Measurements from ENCODE around the gene C20orf141. TPM values are rescaled to one million over a fixed set of nuclear protein-coding genes. Genes with fewer than 3 reads are reported as not detected.

C20orf141 gene
- 0.34 to 0.66 TPM (median 0.36 TPM) in 3 of 5 replicates, not detected in the others for total RNA-seq (2022; extraction: Qiagen RNA extraction; ENCODE audit: low read depth)

DNA sequence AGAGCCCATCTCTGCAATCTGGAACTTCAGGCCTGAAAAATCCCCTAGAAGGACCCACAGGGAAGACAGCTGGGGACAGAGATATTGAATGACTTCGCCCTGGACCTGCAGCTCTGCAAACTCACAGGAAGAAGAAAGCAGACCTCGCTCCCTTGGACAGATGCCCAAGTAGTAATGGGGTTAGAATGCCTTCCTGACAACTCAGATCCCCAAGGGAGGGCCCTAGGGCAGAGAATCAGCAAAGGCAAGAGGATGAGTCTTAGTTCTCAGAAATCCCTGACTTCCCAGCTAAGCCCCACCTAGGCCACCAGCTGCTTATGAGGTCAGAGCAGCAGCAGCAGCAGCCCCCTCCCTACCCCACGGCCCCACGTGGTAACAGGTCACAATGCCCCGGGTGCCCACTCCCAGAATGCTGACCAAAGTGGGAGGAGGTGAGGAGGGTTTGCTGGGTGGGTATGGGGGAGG, at the start of gene C20orf141:
C20orf141 (plus strand) TSS at position 401 of the 465 bp plus-strand sequence. CDS start 198 bp downstream, outside the sequence.

GRCh38 chr20:2800521-2801285, 14.1 kb upstream of the C20orf141 start, which contains the start of gene CPXM1:
Gene CPXM1 (minus strand): TSS chr20:2800627. CDS start chr20:2800572, 55 bp downstream.

GRCh38 chr20:2816030-2816582, 1.3 kb downstream of the C20orf141 start, which contains the start of gene TMEM239:
Gene TMEM239 (plus strand): TSS chr20:2816364. CDS start chr20:2816555, 191 bp downstream.

DNA sequence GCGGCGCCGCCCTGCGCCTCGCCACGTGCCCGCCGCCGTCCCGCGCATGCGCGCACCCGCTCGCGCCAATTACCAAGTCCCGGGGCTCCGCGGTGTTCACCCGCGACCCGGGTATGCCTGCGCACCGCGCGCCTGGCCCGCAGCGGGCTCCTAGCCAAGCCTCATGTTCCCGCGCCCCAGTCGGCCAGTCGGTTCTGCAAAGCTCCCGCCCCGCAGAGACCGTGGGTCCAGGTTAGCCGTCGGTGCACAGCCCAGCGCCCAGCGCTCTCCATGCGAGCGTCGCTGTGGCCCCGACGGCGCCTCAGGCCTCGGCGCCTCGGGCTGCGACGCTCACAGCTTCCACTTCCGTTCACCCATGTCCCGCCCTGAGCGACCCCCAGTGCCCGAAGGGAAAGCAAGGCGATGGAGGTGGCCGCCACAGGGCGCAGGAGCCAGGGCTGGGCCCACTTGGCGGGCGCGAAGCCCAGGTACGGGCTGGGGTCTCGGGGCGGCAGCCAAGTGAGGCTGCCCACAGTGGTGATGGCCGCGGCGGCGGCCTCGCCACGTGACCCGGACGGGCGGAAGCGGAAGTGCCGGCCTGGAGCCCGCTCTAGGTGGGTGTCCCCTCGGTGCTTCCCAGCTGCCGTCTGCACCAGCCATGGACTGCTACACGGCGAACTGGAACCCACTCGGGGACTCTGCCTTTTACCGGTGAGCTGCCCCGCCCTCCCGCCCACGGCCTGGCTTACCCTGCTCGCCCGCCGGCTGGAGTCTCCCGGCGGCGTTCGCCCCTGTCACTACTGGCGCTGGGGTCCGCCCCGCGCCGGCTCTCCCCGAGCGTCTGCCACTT, 25.6 kb downstream of the C20orf141 start, which contains the start of the genes PCED1A and VPS16:
PCED1A (minus strand) TSS at position 518 of the 829 bp plus-strand sequence. CDS start 743 bp downstream, outside the sequence.
VPS16 (plus strand) TSS at position 608 of the 829 bp plus-strand sequence; CDS start at position 638, 30 bp downstream.

Other genes with a start within 250 kb of the C20orf141 start
- gene NOP56, start 162.4 kb upstream of the C20orf141 start, total RNA-seq (2022; extraction: Qiagen RNA extraction; ENCODE audit: low read depth): 572 to 771 TPM (median 628 TPM) in 5 replicates
- gene IDH3B, start 150.8 kb upstream of the C20orf141 start, total RNA-seq (2022; extraction: Qiagen RNA extraction; ENCODE audit: low read depth): 122 to 135 TPM (median 131 TPM) in 5 replicates
- 2.4 to 3.0 TPM (median 2.7 TPM) in 5 replicates for gene EBF4, start 122.2 kb upstream of the C20orf141 start, total RNA-seq (2022; extraction: Qiagen RNA extraction; ENCODE audit: low read depth)
- gene CPXM1, start 14.4 kb upstream of the C20orf141 start, total RNA-seq (2022; extraction: Qiagen RNA extraction; ENCODE audit: low read depth): not detected in 5 replicates
- 0.02 to 0.07 TPM in 2 of 5 replicates, not detected in the others for gene TMEM239, start 1.4 kb downstream of the C20orf141 start, total RNA-seq (2022; extraction: Qiagen RNA extraction; ENCODE audit: low read depth)
- 16.1 to 31.2 TPM (median 25.4 TPM) in 5 replicates for gene PCED1A, start 25.7 kb downstream of the C20orf141 start, total RNA-seq (2022; extraction: Qiagen RNA extraction; ENCODE audit: low read depth)
- 23.4 to 34.1 TPM (median 32.3 TPM) in 5 replicates for gene VPS16, start 25.8 kb downstream of the C20orf141 start, total RNA-seq (2022; extraction: Qiagen RNA extraction; ENCODE audit: low read depth)
- gene PTPRA, start 58.5 kb downstream of the C20orf141 start, total RNA-seq (2022; extraction: Qiagen RNA extraction; ENCODE audit: low read depth): 32.8 to 39.8 TPM (median 37.8 TPM) in 5 replicates
- 0.22 to 0.53 TPM in 2 of 5 replicates, not detected in the others for gene GNRH2, start 228.6 kb downstream of the C20orf141 start, total RNA-seq (2022; extraction: Qiagen RNA extraction; ENCODE audit: low read depth)
- gene MRPS26, start 231.1 kb downstream of the C20orf141 start, total RNA-seq (2022; extraction: Qiagen RNA extraction; ENCODE audit: low read depth): 116 to 163 TPM (median 160 TPM) in 5 replicates